GM12865 (cell line): Measurements from ENCODE around the gene ANKRD29.

Experiments
- DNase-seq: peaks from one replicate; pipeline ENCODE4 v3.0.0; 2010; ENCODE audit warnings: low read depth
- H3K4me3 ChIP-seq: 2 replicates; pipeline ENCODE4 v1.5.1; 2011; ENCODE audit warnings: mild to moderate bottlenecking, low read depth, low read length, control low read depth
- CTCF ChIP-seq: IDR thresholded peaks from 2 replicates; pipeline ENCODE4 v1.5.1; 2011; ENCODE audit warnings: low read length, control low read depth, low read depth, inconsistent platforms; ENCODE audit not compliant: insufficient read depth; ENCODE audit errors: missing control alignments

The ANKRD29 gene

GRCh38 chr18:23684515-23685197 is 21.9 kb upstream of the ANKRD29 start:
- TF ChIP-seq CTCF = no peak
- DNase-seq = no peak
- no peak overlapping the region for H3K4me3 ChIP-seq

GRCh38 chr18:23683671-23684070 is 21.0 kb upstream of the ANKRD29 start:
- H3K4me3 ChIP-seq = no peak overlapping the region
- DNase-seq = no peak
- TF ChIP-seq CTCF = no peak

DNA sequence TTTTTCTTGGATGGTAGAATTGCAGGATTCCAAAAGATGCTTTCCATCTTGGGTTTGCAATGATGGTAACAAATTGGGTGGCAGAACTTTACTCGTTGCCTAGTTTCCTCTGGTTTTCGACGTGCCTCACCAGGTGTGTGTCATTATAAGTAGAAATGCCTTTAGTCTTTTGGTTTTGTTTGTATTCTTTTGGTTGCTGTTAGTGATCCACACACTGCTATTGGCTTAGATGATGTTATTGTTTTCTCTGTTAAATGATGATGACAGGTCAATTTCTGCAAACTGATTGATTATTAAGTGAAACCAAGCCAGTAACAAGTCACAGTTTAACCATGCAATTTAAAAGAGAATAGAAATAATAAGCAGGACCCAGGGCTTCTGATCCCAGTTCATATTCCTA is 20.4 kb upstream of the ANKRD29 start:
- H3K4me3 ChIP-seq = no peak overlapping the region
- DNase-seq = no peak
- no peak for TF ChIP-seq CTCF

GRCh38 chr18:23682472-23682871 is 19.8 kb upstream of the ANKRD29 start:
- peak; percentile 52 for DNase-seq
- H3K4me3 ChIP-seq = no peak overlapping the region
- no peak for TF ChIP-seq CTCF

GRCh38 chr18:23682045-23682444 is 19.3 kb upstream of the ANKRD29 start:
- no peak overlapping the region for H3K4me3 ChIP-seq
- no peak for TF ChIP-seq CTCF

GRCh38 chr18:23675896-23676295 is 13.2 kb upstream of the ANKRD29 start:
- no peak for DNase-seq
- no peak overlapping the region for H3K4me3 ChIP-seq
- no peak for TF ChIP-seq CTCF

More at GRCh38 chr18:23682045-23682444, 19.3 kb upstream of the ANKRD29 start:
- DNase-seq = peak; percentile 14

- TF ChIP-seq CTCF = no peak
- DNase-seq = no peak
- no peak overlapping the region for H3K4me3 ChIP-seq
Observed at GRCh38 chr18:23675236-23675635, 12.5 kb upstream of the ANKRD29 start.
